GM21381 (cell line): Measurements from ENCODE around the gene SORL1.

Experiments
- ATAC-seq: cut with Tn5 transposase; IDR thresholded peaks from one replicate; pipeline ENCODE4 v1.9.1; 2021; ENCODE audit warnings: mild to moderate bottlenecking, moderate library complexity; ENCODE audit not compliant: unreplicated experiment

Gene SORL1

GRCh38 chr11:121652971-121653370 lies 200.9 kb downstream of the SORL1 start:
- ATAC-seq: no peak

GRCh38 chr11:121654259-121654842 lies 202.2 kb downstream of the SORL1 start:
- no peak for ATAC-seq

- no peak for ATAC-seq
Observed at GRCh38 chr11:121654843-121655536, 202.9 kb downstream of the SORL1 start.

DNA sequence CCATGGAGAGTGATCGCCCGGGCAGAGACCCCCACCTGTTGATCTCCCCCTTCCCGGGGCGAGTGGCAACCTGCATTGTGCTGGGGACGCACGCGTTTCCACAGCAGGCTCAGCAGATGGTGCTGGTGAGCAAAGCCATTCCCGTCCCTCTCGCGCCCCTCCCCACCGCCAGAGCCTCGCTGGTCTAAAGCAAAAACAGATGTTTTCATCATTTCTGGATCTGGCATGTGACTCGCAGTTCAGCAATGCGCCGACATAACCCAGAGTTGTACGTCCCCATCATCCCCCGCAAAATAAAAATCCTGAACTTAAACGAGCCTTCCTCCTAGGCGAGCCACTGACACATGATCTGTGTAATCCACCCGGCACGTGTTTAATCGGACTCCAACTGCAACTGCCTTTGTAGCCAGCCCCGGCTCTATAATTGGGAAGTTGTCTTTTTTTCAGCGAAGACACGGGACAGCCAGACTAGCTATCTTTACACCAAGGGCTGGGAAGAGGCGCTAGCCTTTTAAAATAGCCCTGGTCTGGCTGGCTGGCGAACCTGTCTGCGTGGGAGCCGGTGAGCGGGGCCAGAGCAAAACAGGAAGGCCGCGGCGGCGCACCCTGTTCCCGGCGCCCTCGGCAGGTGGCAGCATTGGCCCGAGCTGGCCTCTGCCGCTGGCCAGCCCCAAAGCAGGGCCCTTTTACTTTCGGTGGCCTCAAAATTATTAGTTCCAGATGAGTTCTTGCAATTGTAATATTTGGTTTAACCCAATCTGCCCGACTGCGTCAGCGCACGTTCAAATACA lies 203.6 kb downstream of the SORL1 start:
- peak; percentile 95 for ATAC-seq

GRCh38 chr11:121656328-121657090 lies 204.4 kb downstream of the SORL1 start:
- no peak for ATAC-seq

GRCh38 chr11:121657146-121657545 lies 205.0 kb downstream of the SORL1 start:
- no peak for ATAC-seq

- no peak for ATAC-seq
Observed at GRCh38 chr11:121659811-121660210, 207.7 kb downstream of the SORL1 start.

DNA sequence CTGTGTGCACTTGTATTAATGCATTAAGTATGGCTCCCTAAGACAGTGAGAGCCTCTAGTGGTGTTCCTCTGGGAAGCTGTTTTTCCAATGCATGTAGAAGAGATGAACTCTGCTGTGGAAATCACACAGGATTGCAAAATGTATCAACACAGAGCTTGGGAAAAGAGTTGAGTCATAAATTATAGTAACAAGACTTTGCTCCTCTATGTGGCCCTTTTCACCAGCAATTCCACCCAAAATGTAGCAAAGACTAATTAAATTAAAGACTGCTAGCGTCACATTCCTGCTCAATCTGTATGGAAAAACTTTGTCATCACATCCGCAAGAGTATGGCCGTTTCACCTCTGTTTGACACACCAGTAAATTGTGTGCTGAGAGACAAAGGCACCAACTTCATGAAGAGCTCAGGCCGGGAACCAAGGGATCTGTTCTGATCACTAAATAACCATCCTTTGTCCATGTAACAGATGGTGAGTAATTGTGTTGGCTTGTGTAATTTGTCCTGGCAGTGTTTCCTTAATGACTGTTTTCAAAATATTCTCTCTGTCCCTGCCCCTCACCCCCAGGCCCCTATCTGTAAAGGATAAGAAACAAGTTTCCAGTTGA lies 209.9 kb downstream of the SORL1 start:
- no peak for ATAC-seq

GRCh38 chr11:121664144-121664543 lies 212.0 kb downstream of the SORL1 start:
- no peak for ATAC-seq

DNA sequence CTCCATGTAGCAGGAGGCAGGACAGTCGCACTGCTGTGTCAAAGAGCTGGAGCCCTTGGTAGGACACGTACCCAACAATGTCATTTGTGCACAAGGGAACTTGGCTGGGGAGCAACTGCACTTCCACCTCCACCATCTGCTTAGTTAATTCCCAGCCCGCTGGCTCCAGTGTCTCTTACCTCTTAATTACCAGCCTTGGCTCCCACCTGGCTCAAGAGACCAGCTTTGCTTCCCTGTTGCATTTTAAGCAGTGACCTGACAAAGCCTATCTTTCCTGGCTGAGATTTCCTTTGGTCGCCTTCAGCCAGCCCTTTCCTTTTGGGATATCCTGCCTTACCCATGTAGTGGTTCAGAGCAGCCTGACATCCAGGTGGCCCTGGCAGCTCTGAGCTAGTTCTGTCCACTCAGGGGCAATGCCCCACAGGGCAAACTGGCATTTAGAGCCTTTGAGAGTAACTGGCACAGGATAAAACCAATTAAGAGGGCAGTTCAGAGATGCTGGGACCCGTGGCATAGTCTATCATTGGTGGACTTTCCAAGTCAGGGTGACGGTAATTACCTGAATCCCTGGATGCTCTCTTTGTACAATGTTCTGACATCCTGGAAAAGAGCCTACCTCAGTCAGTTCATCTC lies 213.2 kb downstream of the SORL1 start:
- ATAC-seq: no peak

GRCh38 chr11:121667836-121668235 lies 215.7 kb downstream of the SORL1 start:
- ATAC-seq: no peak

- ATAC-seq: no peak
Observed at GRCh38 chr11:121669422-121669821, 217.3 kb downstream of the SORL1 start.

- ATAC-seq: no peak
Observed at GRCh38 chr11:121670266-121670665, 218.2 kb downstream of the SORL1 start.

DNA sequence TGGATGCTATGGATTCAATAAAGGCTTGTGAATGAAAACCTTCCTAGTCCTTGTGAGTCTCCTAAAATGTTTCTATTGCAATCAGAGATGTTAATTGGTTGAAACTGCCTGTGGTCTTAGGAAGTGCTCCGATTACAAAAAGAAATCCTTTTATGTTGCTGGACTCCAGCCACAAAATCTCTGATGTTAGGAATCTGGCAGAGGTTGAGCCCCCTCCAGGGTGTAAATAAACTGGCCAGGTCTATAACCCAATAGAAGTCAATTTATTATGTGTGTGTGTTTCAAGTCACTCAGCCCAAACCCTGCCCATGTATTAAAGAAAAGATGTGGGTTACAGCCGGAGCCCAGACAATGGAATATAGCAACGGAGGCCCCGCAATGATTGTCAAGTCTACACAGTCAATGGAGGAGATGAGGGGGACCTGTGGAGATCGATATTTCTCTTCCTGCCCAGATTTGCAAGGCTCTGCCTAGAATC lies 218.7 kb downstream of the SORL1 start:
- no peak for ATAC-seq

- ATAC-seq: no peak
Observed at GRCh38 chr11:121671283-121672168, 219.4 kb downstream of the SORL1 start.

DNA sequence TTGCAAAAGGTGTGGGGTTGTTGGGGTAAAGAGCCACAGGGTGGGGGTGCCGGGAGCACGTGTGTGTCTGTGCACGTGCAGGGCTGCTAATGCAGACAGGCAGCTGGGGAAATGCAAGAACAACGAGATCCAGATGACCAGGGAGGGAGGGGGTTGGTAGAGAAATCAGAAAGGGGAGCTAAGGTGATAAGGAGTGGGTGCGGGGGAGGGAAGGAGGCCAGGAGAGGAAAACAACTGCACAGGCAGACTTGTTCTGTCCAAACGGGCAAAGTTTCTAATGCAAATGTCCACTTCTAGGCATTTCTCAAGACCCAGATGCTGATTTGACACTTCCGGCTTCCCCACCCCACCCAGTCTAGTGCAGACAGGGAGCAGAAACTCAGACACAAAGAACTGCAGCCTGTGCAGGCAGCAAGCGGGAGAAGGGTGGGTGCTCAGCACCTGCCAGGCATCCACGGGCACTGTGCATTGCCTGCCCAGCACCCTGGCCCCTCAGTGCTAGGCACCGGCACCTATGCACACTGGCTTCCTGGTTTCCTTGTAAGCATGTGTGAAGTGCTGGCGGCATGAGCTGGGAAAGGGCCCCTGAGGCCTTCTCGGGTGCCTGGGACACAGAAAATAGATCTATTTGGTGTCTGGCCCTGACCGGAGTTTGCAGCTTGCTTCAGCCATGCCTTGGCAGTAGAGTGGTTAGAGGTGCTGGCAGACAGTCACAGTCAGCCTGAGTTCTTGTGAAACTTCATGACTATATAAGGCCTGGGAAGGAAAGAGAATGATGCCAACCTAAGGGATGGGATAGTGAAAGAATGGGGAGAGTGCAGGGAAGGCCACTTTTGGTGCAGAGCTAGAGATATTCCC lies 220.7 kb downstream of the SORL1 start:
- ATAC-seq: no peak

GRCh38 chr11:121681550-121682268 lies 229.6 kb downstream of the SORL1 start:
- no peak for ATAC-seq
